HG03520 (cell line): ENCODE data around the gene PMVK.

ENCODE experiments used
- ATAC-seq: cut with Tn5 transposase; IDR thresholded peaks from one replicate; pipeline ENCODE4 v1.9.1; 2021; ENCODE audit warnings: mild to moderate bottlenecking, moderate library complexity; ENCODE audit not compliant: unreplicated experiment

PMVK gene

GRCh38 chr1:154967331-154967950, 30.9 kb upstream of the PMVK start:
- ATAC-seq: no peak

GRCh38 chr1:154966111-154966510, 29.6 kb upstream of the PMVK start:
- no peak for ATAC-seq

GRCh38 chr1:154964359-154964758, 27.8 kb upstream of the PMVK start:
- no peak for ATAC-seq

- ATAC-seq: no peak
These were observed 27.1 kb upstream of the PMVK start for GRCh38 chr1:154963643-154964042.

- ATAC-seq: no peak
These were observed 26.3 kb upstream of the PMVK start for GRCh38 chr1:154962795-154963330.

- no peak for ATAC-seq
These were observed 25.7 kb upstream of the PMVK start for GRCh38 chr1:154962156-154962749.

GRCh38 chr1:154961207-154962155, 25.0 kb upstream of the PMVK start, which contains the start of gene PYGO2:
Gene PYGO2, minus strand, starts transcription at chr1:154961782. Its CDS starts 206 bp downstream, at chr1:154961576.
- peak; percentile 67 for ATAC-seq

GRCh38 chr1:154960446-154961136, 24.1 kb upstream of the PMVK start:
- ATAC-seq: no peak

GRCh38 chr1:154959426-154959780, 22.9 kb upstream of the PMVK start:
- ATAC-seq: no peak

- no peak for ATAC-seq
These were observed 22.3 kb upstream of the PMVK start for GRCh38 chr1:154958681-154959425.

GRCh38 chr1:154958036-154958435, 21.5 kb upstream of the PMVK start:
- no peak for ATAC-seq

GRCh38 chr1:154957091-154957657, 20.7 kb upstream of the PMVK start:
- ATAC-seq: no peak

GRCh38 chr1:154956544-154956941, 20.0 kb upstream of the PMVK start:
- ATAC-seq: no peak

- ATAC-seq: peak; percentile 48
These were observed 19.4 kb upstream of the PMVK start, which contains the start of gene PBXIP1 for GRCh38 chr1:154955718-154956543. Gene PBXIP1, minus strand, starts transcription at chr1:154956099. Its CDS starts 2,378 bp downstream, at chr1:154953721.

- ATAC-seq: peak; percentile 63
These were observed 18.7 kb upstream of the PMVK start for GRCh38 chr1:154955039-154955717.

GRCh38 chr1:154954541-154954940, 18.0 kb upstream of the PMVK start:
- no peak for ATAC-seq

- ATAC-seq: no peak
These were observed 17.1 kb upstream of the PMVK start for GRCh38 chr1:154953611-154954038.

- ATAC-seq: no peak
These were observed 16.1 kb upstream of the PMVK start for GRCh38 chr1:154952664-154953063.
